Testis (tissue), 3 donors: ENCODE results near the gene RRP36. TPM values are rescaled to one million over a fixed set of nuclear protein-coding genes. Genes with fewer than 3 reads are reported as not detected.

Source experiments
- DNase-seq: peaks from one replicate; pipeline ENCODE4 v3.0.0-alpha.2; 2019
- H3K27ac ChIP-seq, 2 donors: fragments of 200-600 bp; sonication (generic); one replicate each; pipeline ENCODE4 v1.5.1; 2019
- H3K27me3 ChIP-seq: fragments of 200-600 bp; sonication (generic); one replicate; pipeline ENCODE4 v1.5.1; 2019
- H3K36me3 ChIP-seq: fragments of 200-600 bp; sonication (generic); one replicate; pipeline ENCODE4 v1.5.1; 2017; ENCODE audit warnings: low read depth; ENCODE audit errors: missing control alignments
- H3K4me1 ChIP-seq: fragments of 200-600 bp; sonication (generic); one replicate; pipeline ENCODE4 v1.5.1; 2019
- H3K4me3 ChIP-seq, 2 donors: fragments of 200-600 bp; sonication (generic); one replicate each; pipeline ENCODE4 v1.5.1; 2017 to 2019
- H3K9me3 ChIP-seq: fragments of 200-600 bp; sonication (generic); one replicate; pipeline ENCODE4 v1.5.1; 2017
- POLR2A ChIP-seq: fragments of 450-650 bp; IDR thresholded peaks from one replicate; pipeline ENCODE4 v1.6.1; 2017; ENCODE audit warnings: antibody characterized with exemption, mild to moderate bottlenecking, moderate library complexity
- WGBS, 2 donors: methylation state at CpG; one replicate each; pipeline ENCODE4 v1.1.5; 2018; 5-methylcytosine and 5-hydroxymethylcytosine counted together
- intact Hi-C: fragments of 100-400 bp; cut with DNase I; formaldehyde crosslinking; loops from one replicate; pipeline ENCODE4 v1.15.1; 2023; ENCODE audit warnings: low total_unique reads
- polyA plus RNA-seq: library from polyadenylated mRNA; stranded (reverse); fragments of 350-450 nt; fragmentation: Illumina TruSeq; extraction: RNeasy Lipid Tissue Mini Kit (QIAGEN cat#74804); gene quantifications from one replicate; pipeline ENCODE4 v1.2.3, GENCODE V29; 2014; ENCODE audit warnings: low read depth, low replicate concordance; ENCODE audit not compliant: insufficient read depth
- total RNA-seq, 2 donors: library from RNA; depleted of rRNA; stranded (reverse); fragments of >200 nt; gene quantifications; one replicate each; pipeline ENCODE4 v1.2.3, GENCODE V29; 2016
- TF ChIP-seq, protein P1 (sequence below), 3 experiments: fragments of 450-650 bp in 2 of 3; fragments of 200-600 bp in 1 of 3; sonication (generic) in 1 of 3; IDR thresholded peaks; one replicate each; pipeline ENCODE4 v1.5.1; 2016 to 2019; ENCODE audit warnings: antibody characterized with exemption in 3 of 3, mild to moderate bottlenecking in 2 of 3, moderate library complexity in 1 of 3

Gene RRP36
- total and polyA plus RNA-seq, 3 donors from 2014 or later: 34.2 to 49.5 (median 39.9) TPM

DNA sequence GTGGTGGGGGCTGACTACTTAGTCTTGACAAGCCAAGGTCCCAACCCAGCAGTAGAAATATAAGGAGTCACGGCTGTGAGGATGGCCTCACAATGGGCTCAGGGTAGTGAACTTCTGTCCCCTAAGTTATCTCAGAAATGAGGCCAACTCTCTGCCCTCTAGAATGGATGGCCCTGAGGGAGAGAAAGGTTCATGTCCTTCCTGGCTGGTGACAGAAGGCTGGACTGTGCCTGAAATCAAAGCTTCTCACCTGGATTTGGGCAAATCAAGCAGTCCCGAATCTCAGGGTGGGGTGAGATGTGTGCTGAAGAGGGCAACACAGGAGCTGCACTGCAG lies 12.7 kb downstream of the RRP36 start:
- Histone ChIP-seq H3K9me3 (no peaks in the 10 kb centered on the region), H3K4me1 (peaks cover 4% of the 10 kb centered on the region), H3K4me3 (no peak overlapping the region), H3K27ac (no peak overlapping the region), H3K27me3 (no peaks in the 10 kb centered on the region), H3K36me3 (no peaks in the 10 kb centered on the region)
- no peak for DNase-seq
- TF ChIP-seq POLR2A: no peak
- TF ChIP-seq, protein P1, sequence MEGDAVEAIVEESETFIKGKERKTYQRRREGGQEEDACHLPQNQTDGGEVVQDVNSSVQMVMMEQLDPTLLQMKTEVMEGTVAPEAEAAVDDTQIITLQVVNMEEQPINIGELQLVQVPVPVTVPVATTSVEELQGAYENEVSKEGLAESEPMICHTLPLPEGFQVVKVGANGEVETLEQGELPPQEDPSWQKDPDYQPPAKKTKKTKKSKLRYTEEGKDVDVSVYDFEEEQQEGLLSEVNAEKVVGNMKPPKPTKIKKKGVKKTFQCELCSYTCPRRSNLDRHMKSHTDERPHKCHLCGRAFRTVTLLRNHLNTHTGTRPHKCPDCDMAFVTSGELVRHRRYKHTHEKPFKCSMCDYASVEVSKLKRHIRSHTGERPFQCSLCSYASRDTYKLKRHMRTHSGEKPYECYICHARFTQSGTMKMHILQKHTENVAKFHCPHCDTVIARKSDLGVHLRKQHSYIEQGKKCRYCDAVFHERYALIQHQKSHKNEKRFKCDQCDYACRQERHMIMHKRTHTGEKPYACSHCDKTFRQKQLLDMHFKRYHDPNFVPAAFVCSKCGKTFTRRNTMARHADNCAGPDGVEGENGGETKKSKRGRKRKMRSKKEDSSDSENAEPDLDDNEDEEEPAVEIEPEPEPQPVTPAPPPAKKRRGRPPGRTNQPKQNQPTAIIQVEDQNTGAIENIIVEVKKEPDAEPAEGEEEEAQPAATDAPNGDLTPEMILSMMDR (IDR thresholded peaks at IDR 0.05): no peak
- 72 to 75% methylated on average over 2 of the region's 2 CpGs for WGBS, 2 donors
- intact Hi-C loops: no loop called here

DNA sequence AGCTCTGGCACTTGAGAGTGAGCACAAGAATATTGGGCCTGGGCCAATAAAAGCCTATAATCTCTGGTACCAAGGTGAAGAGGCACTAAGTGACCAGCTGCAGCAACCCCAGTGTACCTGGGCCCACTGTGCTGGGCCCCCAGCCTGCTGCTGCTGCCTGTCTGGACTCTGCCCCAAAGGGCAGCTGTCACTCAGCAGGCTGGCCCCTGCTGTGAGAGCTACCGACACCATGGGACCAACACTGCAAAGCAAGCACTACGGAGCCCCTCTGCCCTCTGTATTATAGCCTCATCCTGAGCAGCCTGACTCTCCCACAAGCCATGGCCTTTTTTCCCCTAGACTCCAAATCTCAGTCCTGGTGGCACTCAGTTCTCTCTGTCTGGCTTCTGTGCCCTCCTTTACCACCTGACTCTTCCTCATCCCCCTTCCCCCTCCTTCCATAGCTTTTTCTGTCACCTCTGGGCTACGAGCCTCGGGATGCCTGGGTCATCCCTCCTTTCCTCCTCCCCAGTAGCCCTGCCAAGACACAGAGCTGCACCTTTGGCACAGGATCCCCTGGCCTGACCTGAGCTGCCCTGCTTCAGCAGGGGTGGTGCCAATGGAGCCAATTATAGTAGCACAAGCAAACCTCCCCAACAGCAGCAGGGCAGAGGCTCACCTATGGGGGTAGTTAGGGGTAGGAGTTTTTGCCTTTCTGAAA lies 14.2 kb downstream of the RRP36 start:
- Histone ChIP-seq H3K27ac (no peak overlapping the region), H3K4me1 (peaks cover 4% of the 10 kb centered on the region), H3K36me3 (no peaks in the 10 kb centered on the region), H3K4me3 (no peak overlapping the region), H3K27me3 (no peaks in the 10 kb centered on the region), H3K9me3 (no peaks in the 10 kb centered on the region)
- 58 to 60% methylated on average over 4 of the region's 4 CpGs for WGBS, 2 donors
- TF ChIP-seq, protein P1 (IDR thresholded peaks at IDR 0.05): no peak
- no peak for TF ChIP-seq POLR2A
- no peak for DNase-seq
- intact Hi-C loops: no loop called here

DNA sequence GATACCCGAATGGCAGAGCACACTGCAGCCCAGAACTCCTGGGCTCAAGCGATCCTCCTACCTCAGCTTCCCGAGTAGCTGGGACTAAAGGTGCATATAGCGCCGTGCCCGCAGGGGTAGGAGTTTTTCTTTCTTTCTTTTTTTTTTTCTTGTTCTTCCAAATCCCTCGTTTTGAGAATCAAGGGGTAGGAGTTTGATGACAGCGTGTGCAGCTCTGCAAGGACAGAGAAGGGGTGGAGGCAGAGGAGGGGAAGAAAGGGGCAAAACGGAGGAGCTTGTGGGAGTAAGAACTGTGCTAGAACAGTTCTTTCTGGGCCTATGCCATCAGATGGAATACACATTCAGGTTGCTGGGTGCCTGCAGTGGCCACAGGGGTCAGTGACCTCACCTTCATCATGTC lies 15.3 kb downstream of the RRP36 start:
- intact Hi-C loops: no loop called here
- Histone ChIP-seq H3K27ac (no peak overlapping the region), H3K4me3 (no peak overlapping the region), H3K27me3 (no peaks in the 10 kb centered on the region), H3K36me3 (no peaks in the 10 kb centered on the region), H3K9me3 (no peaks in the 10 kb centered on the region), H3K4me1 (peaks cover 4% of the 10 kb centered on the region)
- DNase-seq: no peak
- no peak for TF ChIP-seq POLR2A
- TF ChIP-seq, protein P1 (IDR thresholded peaks at IDR 0.05): no peak
- WGBS, 2 donors: 61 to 72% methylated on average over 9 of the region's 9 CpGs

DNA sequence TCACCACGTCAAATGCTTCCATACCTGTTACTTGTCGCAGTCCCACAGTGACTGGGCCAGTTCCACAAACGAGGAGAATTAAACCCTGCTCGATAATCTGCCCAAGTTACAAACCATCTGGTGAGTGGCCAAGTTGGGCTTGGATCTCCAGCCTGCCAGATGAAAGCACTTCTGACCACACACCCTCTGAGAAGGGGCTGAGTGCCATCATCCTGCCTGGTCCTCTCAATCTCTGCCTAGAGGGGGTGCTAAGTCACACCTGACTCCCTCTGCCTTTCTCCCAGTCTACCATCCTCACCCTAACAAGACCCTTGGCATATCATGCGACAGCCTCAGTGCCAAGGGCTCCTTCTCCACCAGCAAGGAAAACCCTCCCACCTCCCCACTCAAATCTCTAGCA lies 15.8 kb downstream of the RRP36 start:
- Histone ChIP-seq H3K36me3 (no peaks in the 10 kb centered on the region), H3K9me3 (no peaks in the 10 kb centered on the region), H3K4me1 (peaks cover 4% of the 10 kb centered on the region), H3K27ac (no peak overlapping the region), H3K4me3 (no peak overlapping the region), H3K27me3 (no peaks in the 10 kb centered on the region)
- TF ChIP-seq, protein P1 (IDR thresholded peaks at IDR 0.05): no peak
- TF ChIP-seq POLR2A: no peak
- DNase-seq: no peak
- 60 to 73% methylated on average over 5 of the region's 5 CpGs for WGBS, 2 donors
- intact Hi-C loops: no loop called here

DNA sequence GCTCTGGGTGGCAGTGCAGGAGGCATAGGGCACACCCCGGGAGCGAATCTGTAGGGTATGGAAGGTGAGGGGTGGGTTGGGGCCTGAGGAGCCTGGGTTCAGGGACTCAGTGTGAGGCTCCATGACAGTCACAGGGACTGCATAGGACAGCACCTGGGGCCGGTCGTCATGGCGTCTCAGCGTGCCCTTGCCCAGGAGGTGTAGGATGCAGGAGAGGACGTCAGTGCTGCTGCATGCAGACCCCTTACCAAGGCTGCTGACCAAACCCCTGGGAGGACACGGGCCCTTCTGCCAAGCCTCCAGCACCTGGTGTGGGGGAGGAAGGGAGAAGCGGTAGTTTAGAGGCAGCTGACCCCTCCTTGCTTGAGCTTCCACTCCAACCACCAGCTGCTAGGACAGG lies 16.3 kb downstream of the RRP36 start:
- Histone ChIP-seq H3K9me3 (no peaks in the 10 kb centered on the region), H3K4me1 (peaks cover 4% of the 10 kb centered on the region), H3K36me3 (no peaks in the 10 kb centered on the region), H3K4me3 (no peak overlapping the region), H3K27ac (no peak overlapping the region), H3K27me3 (no peaks in the 10 kb centered on the region)
- TF ChIP-seq, protein P1 (IDR thresholded peaks at IDR 0.05): no peak
- no peak for TF ChIP-seq POLR2A
- intact Hi-C loops: no loop called here
- 73 to 83% methylated on average over 6 to 9 of the region's 9 CpGs for WGBS, 2 donors
- no peak for DNase-seq
